NCI-H1694 (cell line): Measurements from ENCODE around the gene KLHL5.
"Not testable (repeated sequence)": the region's sequence is repeated elsewhere in the genome, so short reads cannot be mapped to it uniquely, and the experiment has no call there.

ENCODE experiments used
- DNase-seq: peaks from one replicate; lab custom pipeline; 2025; lab: John Stamatoyannopoulos, UW

The KLHL5 gene

GRCh38 chr4:39062094-39062769 is at the start of gene KLHL5:
Gene KLHL5, plus strand, starts transcription at chr4:39062232. Its CDS starts 421 bp downstream, at chr4:39062653.
- DNase-seq: no peak

GRCh38 chr4:39014028-39014427 is 48.0 kb upstream of the KLHL5 start:
- no peak for DNase-seq

DNA sequence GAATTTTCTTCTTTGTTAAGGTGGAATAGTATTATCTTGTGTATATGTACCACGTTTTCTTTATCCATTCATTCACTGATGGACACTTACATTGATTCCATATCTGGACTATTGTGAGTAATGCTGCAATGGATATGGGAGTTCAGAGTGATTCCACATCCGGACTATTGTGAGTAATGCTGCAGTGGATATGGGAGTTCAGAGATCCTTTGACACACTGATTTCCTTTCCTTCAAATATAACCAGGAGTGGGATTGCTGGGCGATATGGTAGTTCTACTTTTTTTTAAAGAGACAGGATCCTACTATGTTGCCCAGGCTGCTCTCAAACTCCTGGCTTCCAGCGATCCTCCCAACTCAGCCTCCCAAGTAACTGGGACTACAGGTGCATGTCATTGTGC is 41.9 kb upstream of the KLHL5 start:
- no peak for DNase-seq

DNA sequence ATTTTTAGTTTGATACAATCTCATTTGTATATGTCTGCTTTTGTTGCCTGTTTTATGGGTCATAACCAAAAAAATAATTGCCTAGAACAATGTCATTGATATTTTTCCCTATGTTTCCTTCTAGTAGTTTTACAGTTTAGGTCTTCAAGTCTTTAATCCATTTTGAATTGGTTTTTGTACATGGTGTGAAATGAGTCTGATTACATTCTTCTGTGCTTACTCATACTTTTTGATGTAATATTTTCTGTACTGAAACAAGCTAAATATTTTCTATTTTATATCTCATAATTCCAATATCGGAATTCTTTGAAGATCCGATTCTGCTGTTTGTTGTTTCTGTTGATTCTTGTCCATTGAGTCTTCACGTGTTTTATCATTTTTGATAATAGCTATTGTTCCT is 40.4 kb upstream of the KLHL5 start:
- DNase-seq: no peak

- no peak for DNase-seq
These were observed 39.8 kb upstream of the KLHL5 start for GRCh38 chr4:39022241-39022640.

- no peak for DNase-seq
These were observed 39.0 kb upstream of the KLHL5 start for GRCh38 chr4:39023059-39023458.

GRCh38 chr4:39024311-39024865 is 37.6 kb upstream of the KLHL5 start:
- no peak for DNase-seq

DNA sequence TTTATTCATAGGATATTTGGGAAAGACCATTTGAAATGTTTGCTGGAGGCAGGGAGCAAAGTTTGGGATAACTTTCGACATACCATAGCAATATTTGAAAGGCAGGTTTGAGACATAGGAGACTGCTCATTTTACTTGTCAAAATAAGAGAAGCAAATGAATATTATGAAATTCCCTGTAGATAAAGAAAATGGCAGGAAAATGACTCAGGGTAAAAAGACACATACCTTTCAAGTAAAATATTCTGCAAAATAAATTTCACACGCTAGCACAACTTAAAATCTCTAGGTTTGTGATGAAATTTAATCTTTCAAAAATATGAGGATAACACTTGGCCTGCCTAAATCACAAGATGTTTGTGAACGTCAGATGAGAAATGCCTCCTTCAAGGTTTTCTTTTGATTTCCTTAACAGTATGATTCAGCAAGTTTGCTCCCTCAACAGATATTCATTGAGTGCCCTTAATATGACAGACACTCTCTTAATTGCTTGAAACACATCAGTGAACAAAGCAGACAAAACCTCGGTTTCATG is 36.4 kb upstream of the KLHL5 start:
- DNase-seq: no peak

DNA sequence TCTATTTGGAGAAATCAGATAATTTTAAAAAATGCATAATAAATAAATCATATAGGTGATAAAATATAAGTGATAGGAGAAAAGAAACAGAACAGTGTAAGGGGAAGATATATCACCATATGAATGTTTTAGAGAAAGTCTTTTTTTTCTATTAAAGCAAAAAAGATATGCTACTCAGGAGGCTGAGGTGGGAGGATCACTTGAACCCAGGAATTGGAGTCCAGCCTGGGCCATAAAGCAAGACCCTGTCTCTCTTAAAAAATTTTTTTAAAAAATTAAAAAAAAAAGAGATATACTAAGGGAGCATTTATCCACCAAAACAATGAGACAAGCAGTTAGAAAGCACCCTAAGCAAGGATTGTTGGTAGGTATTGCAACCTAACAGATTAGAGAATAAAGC is 35.9 kb upstream of the KLHL5 start:
- DNase-seq: no peak

DNA sequence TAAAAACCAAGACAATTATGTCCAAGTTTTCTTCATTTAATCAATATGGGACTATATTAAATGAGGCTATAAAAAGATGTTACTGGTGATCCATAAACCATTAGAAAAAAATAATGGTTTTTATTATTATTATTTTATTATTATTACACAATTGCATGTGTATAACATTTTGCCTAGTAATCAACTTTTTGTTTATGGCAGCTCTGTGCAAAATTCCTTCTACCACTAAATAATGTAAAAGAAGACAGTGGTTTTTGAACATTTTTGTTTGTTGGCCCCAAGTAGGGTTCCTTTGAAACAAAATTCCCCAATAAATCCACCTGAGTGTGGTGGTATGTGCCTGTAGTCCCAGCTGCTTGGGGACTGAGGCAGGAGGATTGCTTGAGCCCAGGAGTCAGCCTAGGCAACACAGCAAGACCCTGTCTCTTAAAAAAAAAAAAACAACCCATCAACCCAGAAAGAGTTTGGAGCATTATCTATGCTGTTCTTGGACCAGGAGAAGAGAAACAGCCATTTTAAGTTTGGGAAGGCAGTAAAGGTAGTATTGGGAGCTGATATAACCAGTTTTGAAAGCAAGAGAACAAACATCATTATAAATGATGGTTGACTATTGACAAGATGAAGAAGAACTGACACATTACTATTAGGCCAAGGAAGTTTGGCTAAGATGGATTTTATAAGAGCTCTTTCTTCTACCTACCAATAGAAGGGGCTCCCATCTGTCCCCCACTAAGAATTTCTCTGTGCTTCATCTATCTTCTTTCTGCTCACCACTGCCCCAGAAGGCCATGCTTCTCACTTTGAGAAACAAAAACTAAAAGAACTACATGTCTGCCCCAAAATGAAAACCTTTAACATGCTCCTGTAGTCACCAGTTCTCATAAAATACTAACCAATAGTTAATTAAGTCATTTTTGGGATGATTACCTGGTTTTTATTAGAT is 32.0 kb upstream of the KLHL5 start:
- no peak for DNase-seq

GRCh38 chr4:39030725-39031124 is 31.3 kb upstream of the KLHL5 start:
- DNase-seq: no peak

- not testable (repeated sequence) for DNase-seq
These were observed 30.4 kb upstream of the KLHL5 start for GRCh38 chr4:39031590-39032020.

DNA sequence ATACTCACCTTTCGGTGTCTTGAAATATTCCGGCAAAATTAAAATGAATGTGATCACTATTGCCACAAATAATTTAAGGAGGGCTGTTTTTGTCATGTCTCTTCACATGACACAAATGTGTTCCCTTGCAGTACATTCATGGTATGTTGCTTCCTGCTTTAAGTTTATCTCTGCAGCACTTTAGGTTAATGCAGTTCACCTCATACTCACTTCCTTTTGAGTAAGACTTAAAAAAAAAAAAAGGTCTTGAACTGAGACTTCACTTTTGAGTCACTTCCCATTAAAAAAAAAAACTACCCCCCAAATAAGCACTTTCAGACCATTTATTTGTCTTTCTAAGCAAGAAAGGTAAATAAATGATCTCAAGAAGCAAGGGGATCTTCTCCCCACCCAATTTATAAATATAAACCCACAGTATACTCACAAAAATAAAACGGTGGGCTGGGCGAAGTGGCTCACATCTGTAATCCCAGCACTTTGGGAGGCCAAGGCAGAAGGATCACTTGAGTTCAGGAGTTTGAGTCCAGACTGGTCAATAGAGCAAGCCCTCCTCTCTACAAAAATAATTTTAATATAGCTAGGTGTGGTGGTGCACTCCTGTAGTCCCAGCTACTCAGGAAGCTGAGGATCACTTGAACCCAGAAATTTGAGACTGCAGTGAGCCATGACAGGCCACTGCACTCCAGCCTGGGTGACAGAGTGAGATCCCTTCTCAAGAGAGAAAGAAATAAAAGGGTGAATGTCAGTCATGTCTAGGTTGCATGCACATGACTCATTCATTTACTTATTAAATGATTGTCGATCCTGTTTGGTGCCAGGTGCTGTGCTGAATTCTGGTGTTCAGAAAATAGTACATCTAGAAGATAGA is 29.6 kb upstream of the KLHL5 start, which contains the start of gene TMEM156:
TMEM156 (minus strand) TSS at position 192 of the 868 bp plus-strand sequence; CDS start at position 96, 96 bp downstream.
- no peak for DNase-seq

DNA sequence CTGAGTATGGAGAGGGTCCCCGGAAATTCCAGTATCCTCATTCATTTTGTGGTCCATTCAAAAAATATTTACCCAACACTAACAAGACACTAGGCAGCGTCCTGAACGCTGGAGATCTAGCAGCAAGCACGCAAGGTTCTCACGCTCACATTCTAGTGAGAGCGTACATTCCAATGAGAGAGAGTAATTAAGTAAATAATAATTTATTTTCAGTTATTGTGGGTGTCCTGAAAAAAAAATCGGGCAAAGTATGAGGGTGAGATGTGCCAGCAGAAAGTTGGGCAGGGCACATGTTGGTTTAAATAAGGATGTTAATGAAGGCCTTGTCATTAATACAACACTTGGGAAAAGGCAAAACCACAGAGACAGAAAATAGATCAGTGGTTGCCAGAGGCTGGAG is 25.9 kb upstream of the KLHL5 start:
- DNase-seq: no peak

- DNase-seq: no peak
These were observed 24.6 kb upstream of the KLHL5 start for GRCh38 chr4:39037491-39037825.

GRCh38 chr4:39037941-39038340 is 24.1 kb upstream of the KLHL5 start:
- DNase-seq: no peak

GRCh38 chr4:39039108-39039507 is 22.9 kb upstream of the KLHL5 start:
- no peak for DNase-seq

DNA sequence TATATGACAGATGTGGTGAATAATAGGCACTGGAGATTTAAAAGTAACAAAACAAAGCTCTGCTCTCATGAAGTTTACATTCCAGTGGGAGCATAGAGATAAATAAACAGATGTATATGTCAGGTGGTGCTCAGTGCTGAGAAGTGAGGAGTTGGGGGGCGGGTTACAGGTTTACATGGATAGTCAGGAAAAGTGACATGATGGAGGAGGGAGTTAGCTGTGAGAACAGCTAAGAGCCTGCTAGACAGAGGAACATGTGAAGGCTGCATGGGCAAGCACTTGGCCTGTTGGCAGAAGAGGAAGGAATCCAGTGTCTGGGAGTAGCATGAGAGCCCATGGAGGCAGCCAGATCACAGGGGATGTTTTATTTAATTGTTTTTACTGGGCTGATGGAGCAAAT is 19.7 kb upstream of the KLHL5 start:
- DNase-seq: no peak

DNA sequence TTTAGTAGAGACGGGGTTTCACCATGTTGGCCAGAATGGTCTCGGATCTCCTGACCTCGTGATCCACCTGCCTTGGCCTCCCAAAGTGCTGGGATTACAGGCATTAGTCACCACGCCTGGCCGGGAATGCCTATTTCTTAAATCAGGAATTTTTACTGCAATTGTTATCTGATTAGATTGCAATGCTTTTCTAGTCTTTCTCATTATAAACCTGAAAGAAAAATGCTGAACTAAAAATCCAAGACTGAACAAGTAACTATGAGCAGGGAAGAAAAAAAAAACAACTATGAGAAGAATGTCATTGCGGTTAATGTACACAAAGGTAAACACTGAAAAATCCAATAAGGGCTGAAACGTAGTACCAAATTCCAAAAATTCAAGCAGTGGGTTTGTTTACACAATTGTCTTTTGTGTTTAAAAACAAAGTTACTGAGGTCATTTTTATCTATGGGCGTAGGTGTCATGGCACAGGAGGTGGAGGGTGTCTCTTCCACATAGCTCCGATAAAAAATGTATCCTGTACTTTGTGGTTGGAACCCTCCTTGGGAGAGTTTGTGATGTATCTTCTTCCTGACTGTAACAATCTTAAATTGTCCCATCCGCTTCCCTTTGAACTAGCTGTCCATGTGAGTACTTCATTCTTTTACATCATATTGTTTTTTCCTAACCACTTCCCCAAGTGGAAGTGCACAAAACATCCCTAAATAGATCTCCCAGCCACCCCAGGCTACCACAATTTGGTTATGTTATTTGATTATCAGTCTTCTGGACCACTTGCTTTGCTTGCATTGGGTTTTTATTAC is 18.8 kb upstream of the KLHL5 start:
- no peak for DNase-seq

DNA sequence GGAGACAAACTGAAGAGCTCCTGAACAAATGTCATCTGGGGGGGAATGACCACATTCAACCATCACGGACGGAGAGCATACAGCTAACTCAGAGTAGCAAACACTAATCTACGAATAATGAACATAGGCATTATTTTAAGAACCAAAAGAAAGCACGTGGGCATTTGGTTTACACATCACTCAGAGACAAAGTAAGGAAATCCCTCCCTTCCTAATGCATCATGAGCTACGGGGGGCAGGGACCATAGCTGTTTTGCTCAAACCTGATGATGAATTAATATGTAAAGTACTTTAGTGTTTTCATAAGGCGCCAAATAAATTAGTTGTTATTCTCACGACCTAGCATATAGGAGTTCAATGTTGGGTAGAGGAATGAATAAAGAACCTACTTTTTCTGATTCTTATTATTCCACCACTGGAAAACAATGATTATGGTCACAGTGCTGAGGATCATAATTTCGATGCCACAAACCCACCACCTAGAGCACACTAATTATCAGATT is 18.1 kb upstream of the KLHL5 start:
- no peak for DNase-seq
